SK-MEL-5 (cell line): ENCODE data around the gene HORMAD2. TPM values are rescaled to one million over a fixed set of nuclear protein-coding genes. Genes with fewer than 3 reads are reported as not detected.
A peak's percentile ranks its signal among the peaks of the same experiment; 100 is the strongest.
"Not testable (repeated sequence)": the region's sequence is repeated elsewhere in the genome, so short reads cannot be mapped to it uniquely, and the experiment has no call there.

Source experiments
- DNase-seq: peaks from one replicate; pipeline ENCODE4 v3.0.0-alpha.2; 2016; ENCODE audit warnings: low read depth, low spot score
- in situ Hi-C: cut with HindIII; loops from 2 replicates; pipeline ENCODE4 v1.10.0; 2016; ENCODE audit warnings: low sequenced_read_pairs, high pct_unique_total_duplicates, low pct_unique_long_range_greater_than_20kb
- total RNA-seq: library from RNA; depleted of rRNA; stranded (reverse); fragments of >200 nt; shearing (Covaris generic); gene quantifications from 2 replicates; pipeline ENCODE4 v1.2.3, GENCODE V29; 2014

Gene HORMAD2
- total RNA-seq, 1 experiment from 2014 or later: not detected

DNA sequence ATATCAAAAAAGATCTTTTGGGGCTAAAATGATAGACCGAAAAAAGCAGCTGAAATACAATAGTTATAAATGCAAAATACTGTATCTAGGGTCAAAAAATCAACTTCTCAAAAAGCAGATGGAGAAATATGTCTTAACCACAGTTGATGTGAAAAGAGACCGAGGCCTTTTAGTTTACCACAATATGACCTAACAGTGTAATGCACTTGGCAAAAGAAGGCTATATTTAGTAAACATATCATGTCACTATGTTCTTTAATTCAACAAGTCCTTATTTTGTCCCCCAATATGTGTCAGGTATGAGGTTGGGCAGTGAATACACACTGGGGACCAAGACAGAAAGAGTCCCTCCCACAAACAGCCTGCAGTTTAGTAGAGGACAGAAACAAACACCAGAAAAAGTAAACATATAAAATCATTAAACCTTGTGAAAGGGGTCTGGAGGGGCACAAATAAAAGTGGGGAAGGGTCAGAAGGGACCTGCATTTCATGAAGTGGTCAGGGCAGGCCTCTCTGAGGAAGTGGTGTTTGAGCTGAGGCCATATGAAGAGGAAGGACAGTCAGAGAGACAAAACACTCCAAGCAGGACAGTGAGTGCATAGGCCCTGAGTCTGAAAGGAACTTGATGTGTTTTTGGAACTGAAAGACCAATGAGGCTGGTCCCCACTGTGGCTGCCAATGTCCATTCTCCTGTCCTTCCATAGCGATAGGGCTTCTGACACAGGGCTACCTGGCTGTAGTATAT lies 112.9 kb downstream of the HORMAD2 start:
- DNase-seq: no peak
- in situ Hi-C loops: no loop called here

DNA sequence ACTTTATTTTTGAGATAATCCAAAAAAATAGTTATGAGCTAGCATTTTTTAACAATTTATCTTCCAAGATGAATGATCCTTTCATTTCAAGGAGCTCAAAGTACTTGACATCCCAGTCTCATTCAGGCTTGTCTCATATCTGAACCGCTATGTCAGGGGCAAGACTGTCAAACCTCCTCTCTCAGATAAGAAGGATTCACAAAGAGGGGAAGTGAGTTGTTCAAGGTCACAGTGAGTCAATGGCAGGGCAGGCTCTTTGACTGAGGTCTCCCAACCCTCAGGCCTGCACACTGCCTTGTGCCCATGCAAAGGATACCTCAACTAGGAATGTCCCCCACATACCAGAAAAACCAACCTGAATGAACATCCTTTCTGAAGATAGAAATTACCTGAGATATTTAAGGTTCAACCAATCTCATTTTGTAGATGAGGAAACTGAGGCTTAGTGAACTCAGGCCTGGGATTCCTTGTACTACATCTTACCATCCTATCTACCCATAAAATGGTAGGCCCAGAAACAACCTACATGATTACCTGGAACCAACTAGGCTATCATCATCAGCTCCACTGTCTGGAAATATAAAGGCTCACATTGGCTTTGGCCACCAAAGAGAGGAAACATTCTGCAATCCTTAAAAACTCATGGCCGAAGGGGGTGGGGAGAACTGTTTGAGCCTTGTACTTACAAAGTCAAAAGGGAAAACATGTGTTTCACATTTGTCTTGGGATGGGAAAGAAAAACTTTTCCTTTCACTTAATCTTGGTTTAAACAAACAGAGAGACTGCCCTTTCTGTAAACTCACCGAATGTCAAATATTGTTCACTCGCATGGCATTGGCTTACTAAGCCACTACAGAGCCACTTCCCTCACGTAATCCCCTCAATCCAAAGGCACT lies 115.2 kb downstream of the HORMAD2 start:
- DNase-seq: no peak
- in situ Hi-C loops: no loop called here

DNA sequence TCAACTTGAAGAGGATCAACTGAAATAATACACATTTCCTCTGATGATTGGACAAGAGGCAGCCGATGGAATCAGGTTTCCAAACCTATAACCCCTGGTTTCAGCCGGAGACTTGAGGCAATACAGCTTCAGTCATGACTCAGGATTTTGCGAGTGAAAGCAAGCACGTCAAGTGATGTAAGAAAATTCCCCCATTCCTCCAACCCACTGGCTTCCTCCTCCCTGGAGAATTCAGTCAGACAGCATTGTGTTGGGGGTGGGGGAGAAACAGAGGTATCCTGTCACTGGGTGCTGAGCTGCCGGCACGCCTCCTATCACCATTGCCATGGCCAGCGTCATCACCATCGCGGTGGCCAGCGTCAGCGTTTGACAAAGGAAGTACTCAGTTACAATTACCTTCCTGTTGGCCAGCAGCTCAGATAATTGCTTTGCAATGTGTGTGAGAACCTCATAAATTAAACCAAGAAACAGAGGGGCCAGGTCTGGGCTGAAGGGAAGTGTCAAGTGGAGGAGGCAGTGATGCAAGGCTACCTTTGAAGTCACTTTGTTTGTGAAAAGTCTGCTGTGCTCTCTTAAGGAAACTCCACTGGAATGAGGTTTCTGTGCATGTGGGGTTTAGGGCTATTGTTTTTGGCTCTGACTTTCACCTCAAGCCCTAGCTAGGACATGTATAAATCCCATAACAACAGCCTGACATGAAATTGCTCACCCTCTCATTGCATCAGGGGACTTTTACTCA lies 116.0 kb downstream of the HORMAD2 start:
- in situ Hi-C loops: no loop called here
- DNase-seq: peak; percentile 100

DNA sequence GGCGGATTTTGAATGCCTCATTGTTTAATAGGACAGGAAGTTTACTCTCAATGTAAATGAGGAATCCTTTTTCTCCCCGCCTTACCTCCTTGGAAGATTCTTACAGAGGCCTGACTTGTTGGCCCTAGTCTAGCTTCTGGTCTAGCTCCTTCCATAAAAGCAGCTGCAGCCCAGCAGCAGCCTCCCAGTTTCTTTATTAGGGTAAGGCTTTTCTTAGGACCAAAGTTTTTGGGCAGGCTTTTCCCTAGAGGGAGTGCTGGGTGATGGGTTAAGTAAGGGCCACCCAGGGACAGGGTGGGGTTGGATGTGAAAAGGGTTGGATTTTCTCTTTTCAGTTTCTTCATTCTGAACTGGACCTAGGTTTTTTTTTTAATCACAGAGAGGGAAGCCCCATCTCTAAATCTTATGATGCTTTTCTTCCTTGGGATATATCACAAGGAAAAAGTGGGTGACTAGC lies 116.6 kb downstream of the HORMAD2 start:
- in situ Hi-C loops: no loop called here
- no peak for DNase-seq

DNA sequence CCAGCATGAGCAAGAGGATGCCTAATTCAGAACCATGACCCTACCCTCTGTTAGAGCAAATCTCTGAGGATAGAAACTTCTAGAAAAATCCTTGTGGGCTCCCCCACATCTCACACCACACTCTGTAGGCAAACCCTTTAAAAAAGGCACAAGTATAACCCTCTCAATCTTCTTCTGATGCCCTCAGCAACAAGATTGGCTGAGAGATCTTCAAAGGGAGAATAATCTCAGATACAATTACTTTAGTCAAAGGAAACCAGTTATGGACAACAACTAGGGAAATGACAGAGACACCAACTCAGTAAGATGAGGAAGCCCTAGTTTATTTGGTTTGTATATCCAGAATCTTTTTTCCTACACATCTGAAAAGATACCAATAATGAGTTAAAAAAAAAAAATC lies 117.1 kb downstream of the HORMAD2 start:
- DNase-seq: no peak
- in situ Hi-C loops: no loop called here

DNA sequence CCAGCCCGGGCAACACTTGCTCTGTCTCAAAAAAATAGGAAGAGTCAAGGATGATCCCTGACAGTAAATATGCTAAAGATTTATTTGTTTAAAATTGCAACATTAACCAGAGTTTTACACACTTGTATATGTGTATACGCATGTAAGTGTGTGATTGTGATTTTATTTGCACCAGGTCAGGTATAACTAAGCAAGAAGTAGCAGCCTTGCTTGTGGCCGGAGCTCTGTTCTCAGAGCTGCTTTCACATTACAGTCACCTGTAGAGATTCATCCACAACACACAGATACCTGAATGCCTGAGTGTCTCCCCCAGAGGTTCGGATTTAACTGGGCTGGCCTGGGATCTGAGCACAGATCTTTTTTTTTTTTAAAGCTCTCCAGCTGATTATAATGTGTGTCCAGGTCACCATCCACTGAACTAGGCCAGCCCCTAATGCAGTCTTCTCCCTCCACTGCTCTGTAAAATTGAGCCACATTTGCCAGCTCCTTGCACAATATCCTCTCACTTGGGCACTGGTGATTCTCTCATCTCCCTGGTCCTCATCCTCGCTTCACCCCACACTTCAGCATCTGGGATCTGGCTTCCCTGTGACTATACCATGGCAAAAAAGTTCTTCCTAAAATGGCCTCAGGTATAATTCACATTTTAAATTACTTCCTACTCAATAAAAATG lies 118.0 kb downstream of the HORMAD2 start:
- in situ Hi-C loops: no loop called here
- DNase-seq: no peak

DNA sequence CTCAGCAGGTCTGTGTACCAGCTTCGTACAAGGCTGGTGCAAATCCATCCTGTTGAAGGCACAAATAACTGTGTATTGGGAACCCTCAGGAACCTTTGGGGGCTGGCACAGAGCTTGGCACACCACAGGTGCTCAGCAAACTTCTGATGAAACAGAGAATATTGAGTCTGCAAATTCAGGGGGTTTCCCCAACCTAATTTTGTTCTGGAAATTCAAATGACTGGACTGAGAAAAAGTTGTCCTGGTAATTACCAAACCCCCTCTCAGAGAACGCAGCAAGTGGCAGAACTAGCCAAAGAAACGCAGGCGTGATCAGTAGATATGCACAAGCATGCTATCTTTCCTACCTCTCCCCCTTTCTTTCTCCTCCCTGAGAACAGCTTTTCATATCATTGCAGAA lies 118.7 kb downstream of the HORMAD2 start:
- no peak for DNase-seq
- in situ Hi-C loops: no loop called here

DNA sequence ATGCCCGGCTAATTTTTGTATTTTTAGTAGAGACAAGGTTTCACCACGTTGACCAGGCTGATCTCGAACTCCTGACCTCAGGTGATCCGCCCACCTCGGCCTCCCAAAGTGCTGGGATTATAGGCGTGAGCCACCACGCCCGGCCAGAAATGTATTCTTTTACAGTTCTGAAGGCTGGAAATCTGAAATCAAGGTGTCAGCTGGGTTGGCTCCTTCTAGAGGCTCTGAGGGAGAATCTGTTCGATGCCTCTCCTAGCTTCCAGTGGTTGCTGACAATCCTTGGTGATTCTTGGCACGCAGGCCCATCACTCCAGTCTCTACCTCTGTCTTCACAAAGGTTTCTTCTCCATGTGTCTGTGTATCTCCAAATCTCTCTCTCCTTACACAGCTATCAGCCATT lies 120.6 kb downstream of the HORMAD2 start:
- in situ Hi-C loops: not testable (repeated sequence)

DNA sequence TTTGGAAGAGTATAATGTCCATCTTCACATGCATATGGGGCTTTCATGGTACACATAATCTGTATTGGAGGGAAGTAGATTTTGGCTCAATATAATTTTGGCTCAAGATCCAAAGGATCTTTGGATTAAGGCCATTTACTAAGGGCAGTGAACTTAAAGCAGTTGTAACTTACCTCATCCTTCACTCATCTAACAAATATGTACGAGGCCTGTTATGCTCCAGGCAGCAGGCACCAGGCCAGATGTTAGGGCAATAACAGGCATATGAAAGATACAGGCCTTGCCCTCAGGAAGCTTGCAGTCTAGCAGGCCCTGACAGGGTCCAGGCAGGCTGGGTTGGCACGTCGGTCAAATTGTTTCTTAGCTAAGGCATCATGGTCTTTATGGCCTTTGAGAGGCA lies 121.7 kb downstream of the HORMAD2 start:
- in situ Hi-C loops: no loop called here
- DNase-seq: no peak

More for the DNA sequence above, 120.6 kb downstream of the HORMAD2 start:
- not testable (repeated sequence) for DNase-seq

DNA sequence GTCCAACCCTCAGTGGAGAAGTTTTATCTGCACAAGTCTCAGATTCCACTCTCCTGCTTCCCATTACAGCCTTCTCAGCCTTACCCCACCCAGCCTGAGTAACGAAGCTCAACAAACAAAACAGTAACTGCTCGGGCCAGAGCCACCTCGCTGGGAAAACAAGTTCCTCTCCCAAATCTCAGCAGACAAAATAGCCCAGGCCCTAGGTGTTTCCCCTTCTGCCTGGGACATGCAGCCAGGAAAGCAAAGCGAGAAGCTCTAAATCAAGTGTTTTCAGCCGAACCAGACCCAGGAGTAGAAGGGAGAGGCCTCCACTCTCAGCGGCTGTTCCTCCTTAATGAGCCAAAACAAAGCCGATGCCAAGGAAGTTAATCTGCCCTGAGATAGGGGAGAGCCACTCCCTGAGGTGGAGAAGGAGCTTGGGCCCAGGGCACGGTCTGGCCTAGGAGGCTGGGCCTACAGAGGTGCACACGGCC lies 122.3 kb downstream of the HORMAD2 start:
- in situ Hi-C loops: no loop called here

DNA sequence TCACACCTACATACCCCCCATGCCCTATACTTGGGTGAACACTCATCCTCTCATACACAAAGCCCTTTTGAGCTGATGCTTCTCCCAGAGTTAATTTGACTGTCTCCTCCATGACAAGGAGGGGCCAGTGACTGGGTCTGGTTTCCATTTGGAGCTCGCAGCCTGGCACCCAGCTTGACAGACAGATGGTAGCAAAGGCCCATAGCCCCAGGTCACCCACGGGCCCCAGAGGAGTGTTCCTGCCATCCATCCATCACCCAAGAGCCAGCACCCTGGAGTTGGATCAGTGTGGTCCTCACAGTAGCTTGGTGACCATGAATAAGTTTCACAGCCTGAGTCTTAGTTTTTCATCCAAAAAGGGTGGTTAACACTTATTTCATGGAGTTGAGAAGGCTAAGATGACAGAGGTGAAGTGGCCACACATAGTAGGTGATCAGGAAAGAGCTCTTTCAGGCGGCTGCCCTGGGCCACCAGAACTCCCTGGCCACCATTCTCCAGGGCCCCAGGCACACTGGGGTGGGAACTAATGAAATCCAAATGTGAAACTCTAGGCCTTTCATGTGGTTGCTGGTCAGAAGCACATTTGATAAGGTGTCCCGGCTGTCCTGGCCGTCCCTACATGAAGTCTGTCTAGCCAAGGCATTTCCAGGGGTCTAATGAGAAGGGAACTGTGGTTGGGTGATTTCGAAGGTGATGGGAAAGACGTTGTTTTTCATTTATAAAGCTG lies 123.9 kb downstream of the HORMAD2 start:
- no peak for DNase-seq
- in situ Hi-C loops: no loop called here

More for the DNA sequence above, 122.3 kb downstream of the HORMAD2 start:
- DNase-seq: no peak

DNA sequence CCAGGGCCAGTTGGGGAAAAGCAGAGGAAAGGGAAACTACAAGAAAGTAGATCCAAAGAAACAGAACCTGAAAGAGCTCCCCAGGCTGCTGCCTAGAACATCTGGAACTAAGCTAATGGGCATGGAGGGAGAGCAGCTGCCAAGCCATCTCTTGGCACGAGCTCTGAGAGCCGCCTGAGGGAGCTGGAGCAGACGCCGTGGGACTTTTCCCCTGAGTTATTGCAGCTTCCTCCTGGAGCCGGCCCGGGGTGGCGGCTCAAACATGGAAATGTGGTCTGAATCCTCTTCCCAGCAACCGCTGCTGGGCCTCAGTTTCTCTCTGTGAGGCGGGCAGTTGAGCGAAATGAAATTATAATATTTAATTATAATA lies 124.5 kb downstream of the HORMAD2 start:
- no peak for DNase-seq
- in situ Hi-C loops: no loop called here

DNA sequence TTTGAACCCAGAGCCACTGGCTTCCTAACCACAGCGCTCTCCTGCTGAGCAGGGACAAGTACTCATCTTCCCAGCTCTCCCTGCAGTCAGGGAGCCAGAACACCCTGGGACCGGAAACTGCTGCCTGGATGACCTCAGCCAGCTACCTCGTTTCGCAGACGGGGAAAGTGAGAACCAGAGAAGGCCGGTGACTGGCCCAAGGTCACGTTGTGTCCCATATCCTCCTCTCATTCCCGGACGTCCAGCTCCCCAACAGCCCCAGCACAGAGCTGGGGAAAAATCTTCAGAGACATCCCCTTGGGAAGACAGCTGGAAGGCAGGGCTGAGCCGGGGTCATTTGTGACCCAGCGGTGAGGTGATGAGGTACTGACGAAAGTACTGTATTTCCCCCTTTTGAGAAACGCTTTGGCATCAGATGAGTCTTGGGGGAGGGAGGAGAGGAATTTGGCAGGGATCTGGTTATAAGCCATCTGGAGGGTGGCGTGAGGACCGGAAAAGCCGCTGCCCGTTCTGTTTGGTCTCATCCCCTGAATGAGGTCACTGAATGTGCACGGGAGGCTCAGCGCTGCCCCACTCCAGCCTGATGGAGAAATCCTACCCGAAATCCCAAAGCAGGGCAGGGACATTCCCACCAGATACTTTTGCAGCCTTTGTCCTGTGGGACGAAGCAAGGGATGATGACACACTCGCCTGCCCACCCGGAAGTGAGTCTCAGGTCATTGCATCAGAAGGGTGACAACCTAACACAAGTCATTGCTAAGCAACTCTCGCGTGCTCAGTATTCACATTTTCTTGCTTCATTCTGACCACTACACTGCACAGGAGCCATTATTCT lies 125.2 kb downstream of the HORMAD2 start:
- DNase-seq: no peak
- in situ Hi-C loops: no loop called here

DNA sequence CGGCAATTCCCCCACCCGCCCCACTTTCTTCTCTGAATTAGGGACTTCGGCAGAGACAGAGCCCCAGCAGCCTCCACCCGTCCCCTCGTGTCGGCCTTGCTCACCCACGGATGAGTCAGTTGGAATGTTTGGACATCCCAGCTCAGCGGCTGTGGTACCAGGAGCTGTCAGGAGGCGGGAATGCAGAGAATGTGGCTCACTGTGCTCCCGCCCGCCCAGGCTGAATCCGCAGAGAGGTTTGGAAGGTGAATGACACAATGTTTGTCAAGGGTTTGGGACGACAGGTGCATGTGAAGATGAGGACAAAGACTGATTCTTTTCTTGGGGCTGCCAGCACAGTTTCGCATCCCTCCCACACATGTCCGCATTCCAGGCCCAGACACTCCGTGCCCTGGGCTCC lies 126.7 kb downstream of the HORMAD2 start:
- DNase-seq: peak; percentile 58
- in situ Hi-C loops: no loop called here

DNA sequence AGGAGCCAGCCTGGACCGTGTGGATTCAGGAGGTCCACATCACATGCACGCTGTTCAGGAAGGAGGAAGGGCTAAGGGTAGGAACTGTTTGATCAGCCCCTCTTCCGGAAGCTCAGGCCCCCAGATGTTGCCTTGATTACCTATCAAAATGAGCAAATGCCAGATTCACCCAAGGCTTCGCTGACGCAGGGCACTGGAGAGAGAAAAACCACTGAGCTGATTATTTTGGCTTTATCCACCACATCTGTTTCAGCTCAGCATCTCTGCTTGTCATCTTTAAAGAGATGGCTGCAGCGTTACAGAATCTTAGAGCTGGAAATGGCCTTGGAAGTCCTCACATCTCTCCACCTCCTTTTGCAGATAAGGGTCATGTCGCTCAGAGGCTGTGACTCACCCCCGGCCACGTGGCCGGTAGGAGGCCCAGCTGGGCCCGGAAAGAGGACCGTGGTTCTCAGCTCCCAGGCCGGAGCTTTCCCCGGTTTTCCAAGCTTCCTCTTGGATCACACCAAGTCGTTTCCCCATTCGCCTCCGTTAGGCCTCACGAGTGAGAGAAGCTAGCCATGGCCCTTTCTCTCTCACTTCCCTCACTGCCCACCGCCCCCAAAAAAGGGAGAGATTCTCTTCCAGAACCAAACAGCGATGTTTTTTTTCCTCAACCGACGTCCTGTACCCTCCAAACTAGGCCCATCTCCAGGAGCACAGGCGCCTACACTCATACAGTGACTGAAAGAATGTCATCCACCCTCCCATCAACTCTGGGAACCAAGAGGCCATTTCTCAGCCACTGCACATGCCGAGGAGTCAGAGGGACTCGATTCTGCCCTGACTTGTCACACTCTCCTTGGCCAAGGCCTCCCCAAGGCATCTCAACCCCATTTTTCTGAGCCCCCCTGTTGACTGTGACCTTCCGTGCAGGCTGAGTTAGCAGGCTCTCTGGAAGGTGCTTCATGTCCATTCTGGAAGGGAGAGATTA lies 128.7 kb downstream of the HORMAD2 start:
- in situ Hi-C loops: no loop called here
- no peak for DNase-seq
